SU-DHL-6 (cell line): ENCODE results near the gene SETD4.
"Not testable (repeated sequence)": the region's sequence is repeated elsewhere in the genome, so short reads cannot be mapped to it uniquely, and the experiment has no call there.

Source experiments
- H2AFZ ChIP-seq: fragments of 200-600 bp; sonication (generic); 2 replicates; pipeline ENCODE4 v1.6.1; 2014; ENCODE audit warnings: low read depth, mild to moderate bottlenecking, moderate library complexity, mixed read lengths, antibody characterized with exemption, low read length; ENCODE audit not compliant: severe bottlenecking
- H3F3A ChIP-seq: fragments of 200-600 bp; shearing (Covaris generic); 2 replicates; pipeline ENCODE4 v1.6.0; 2016; ENCODE audit warnings: antibody characterized with exemption, mild to moderate bottlenecking; ENCODE audit not compliant: insufficient read depth
- H3K27ac ChIP-seq: fragments of 200-600 bp; sonication (generic); 2 replicates; pipeline ENCODE4 v1.5.1; 2016; ENCODE audit warnings: low read depth, mild to moderate bottlenecking, low read length, moderate library complexity, mixed read lengths
- H3K27me3 ChIP-seq: fragments of 200-600 bp; sonication (generic), shearing (Covaris generic); 2 replicates; pipeline ENCODE4 v1.6.0; 2014; ENCODE audit warnings: mild to moderate bottlenecking, low read length
- H3K36me3 ChIP-seq: fragments of 200-600 bp; sonication (generic); 2 replicates; pipeline ENCODE4 v1.6.1; 2014; ENCODE audit warnings: mild to moderate bottlenecking, low read length, mixed read lengths
- H3K4me2 ChIP-seq: fragments of 300-600, 200-600 bp; shearing (Covaris generic), sonication (generic); 2 replicates; pipeline ENCODE4 v1.6.0; 2014; ENCODE audit warnings: low read length, low read depth, mild to moderate bottlenecking; ENCODE audit not compliant: poor library complexity, severe bottlenecking
- H3K4me3 ChIP-seq: fragments of 200-600 bp; sonication (generic); 2 replicates; pipeline ENCODE4 v1.5.1; 2014; ENCODE audit warnings: antibody characterized with exemption, low read length, mild to moderate bottlenecking, mixed read lengths; ENCODE audit not compliant: insufficient read depth, poor library complexity, severe bottlenecking
- H3K79me2 ChIP-seq: fragments of 200-600 bp; sonication (generic); 2 replicates; pipeline ENCODE4 v1.6.1; 2014; ENCODE audit warnings: mild to moderate bottlenecking, low read length, moderate library complexity; ENCODE audit not compliant: insufficient read depth
- H3K9ac ChIP-seq: fragments of 200-600 bp; sonication (generic); 2 replicates; pipeline ENCODE4 v1.7.0; 2014; ENCODE audit warnings: mild to moderate bottlenecking, low read length
- H3K9me2 ChIP-seq: fragments of 200-600 bp; sonication (generic); replicated peaks from 2 replicates; pipeline ENCODE4 v1.6.1; 2014; ENCODE audit warnings: low read length; ENCODE audit not compliant: insufficient read depth
- H3K9me3 ChIP-seq: fragments of 200-600 bp; sonication (generic); 2 replicates; pipeline ENCODE4 v1.6.1; 2014; ENCODE audit warnings: low read length, mixed read lengths; ENCODE audit not compliant: insufficient read depth
- H4K20me1 ChIP-seq: fragments of 200-600 bp; sonication (generic); 2 replicates; pipeline ENCODE4 v1.6.1; 2014; ENCODE audit warnings: low read depth, mild to moderate bottlenecking, antibody characterized with exemption, low read length, moderate library complexity, mixed read lengths
- CTCF ChIP-seq: fragments of 200-600 bp; sonication (generic); IDR thresholded peaks from one replicate; pipeline ENCODE4 v1.5.1; 2017; ENCODE audit warnings: antibody characterized with exemption, mild to moderate bottlenecking, low read length, moderate library complexity; ENCODE audit not compliant: insufficient read depth, poor library complexity, severe bottlenecking
- EZH2phosphoT487 ChIP-seq: fragments of 200-600 bp; sonication (generic), shearing (Covaris generic); conservative IDR thresholded peaks from 2 replicates; pipeline ENCODE4 v1.6.1; 2018; ENCODE audit warnings: mild to moderate bottlenecking, antibody characterized with exemption, low read length, moderate library complexity, mixed read lengths

Gene SETD4

DNA sequence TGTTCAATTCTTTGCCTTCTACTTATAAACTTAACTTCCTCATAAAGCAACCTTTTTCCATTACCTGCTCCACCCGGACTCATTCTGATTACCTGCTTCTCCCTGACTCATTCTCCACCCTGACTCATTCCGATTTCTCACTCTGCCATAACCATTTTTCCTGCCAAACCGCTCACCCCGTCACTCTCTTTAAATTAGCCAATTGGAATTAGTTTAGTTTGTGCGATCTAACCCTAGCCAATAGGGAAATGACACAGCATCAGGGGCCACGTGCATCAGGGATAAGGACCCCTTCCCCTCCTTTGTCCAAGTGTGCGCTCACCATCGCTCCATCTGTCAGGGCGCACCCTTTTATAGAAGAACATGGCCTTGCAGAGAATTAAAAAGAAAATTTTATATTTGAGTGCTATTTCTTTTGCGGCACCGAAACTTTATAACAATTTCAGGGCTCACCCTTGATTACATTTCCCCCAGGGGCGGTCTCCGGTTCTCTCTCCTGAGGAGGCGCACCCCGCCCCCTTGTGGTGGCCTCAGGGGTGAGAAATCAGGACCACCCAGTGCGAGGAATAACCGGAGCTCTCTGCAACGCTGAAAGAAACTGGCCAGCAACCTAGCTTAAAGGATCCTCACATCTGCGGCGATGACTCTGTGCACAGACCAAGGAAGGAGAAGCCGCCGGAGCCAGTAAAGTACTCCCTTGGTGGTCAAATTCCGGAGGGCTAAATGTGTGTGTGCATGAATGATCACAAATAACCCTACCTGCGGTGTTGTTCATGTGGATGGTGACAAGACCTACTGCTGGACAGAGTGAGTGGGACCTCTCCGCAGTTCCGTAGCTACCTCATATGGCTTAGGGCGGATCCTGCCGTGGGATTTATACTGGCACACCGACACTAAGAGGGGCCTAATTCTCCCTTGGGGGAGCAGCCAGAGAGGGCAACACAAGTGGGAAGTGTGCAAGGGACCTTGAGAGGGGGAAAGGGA, 44.3 kb upstream of the SETD4 start:
- Histone ChIP-seq H2AFZ (no peak overlapping the region), H3K27ac (no peak overlapping the region), H3K4me3 (no peak overlapping the region), H3K9me3 (no peaks in the 10 kb centered on the region), H3F3A (no peaks in the 10 kb centered on the region), H3K36me3 (no peaks in the 10 kb centered on the region), H4K20me1 (no peaks in the 10 kb centered on the region), H3K9me2 (no peaks in the 10 kb centered on the region), H3K4me2 (no peak overlapping the region), H3K27me3 (no peaks in the 10 kb centered on the region), H3K79me2 (no peaks in the 10 kb centered on the region), H3K9ac (no peak overlapping the region)
- peak; percentile 24 for TF ChIP-seq CTCF
- no peak for TF ChIP-seq EZH2phosphoT487

GRCh38 chr21:36103434-36103833, 43.1 kb upstream of the SETD4 start:
- no peaks in the 10 kb centered on the region for H3K9me2 ChIP-seq
- TF ChIP-seq CTCF (no peak), EZH2phosphoT487 (no peak)
- H3K9ac ChIP-seq: no peak overlapping the region
- no peak overlapping the region for H2AFZ ChIP-seq
- H3K36me3 ChIP-seq: no peaks in the 10 kb centered on the region
- no peak overlapping the region for H3K27ac ChIP-seq
- no peaks in the 10 kb centered on the region for H3F3A ChIP-seq
- no peak overlapping the region for H3K4me2 ChIP-seq
- no peak overlapping the region for H3K4me3 ChIP-seq
- H4K20me1 ChIP-seq: no peaks in the 10 kb centered on the region
- no peaks in the 10 kb centered on the region for H3K9me3 ChIP-seq
- H3K27me3 ChIP-seq: no peaks in the 10 kb centered on the region
- no peaks in the 10 kb centered on the region for H3K79me2 ChIP-seq

DNA sequence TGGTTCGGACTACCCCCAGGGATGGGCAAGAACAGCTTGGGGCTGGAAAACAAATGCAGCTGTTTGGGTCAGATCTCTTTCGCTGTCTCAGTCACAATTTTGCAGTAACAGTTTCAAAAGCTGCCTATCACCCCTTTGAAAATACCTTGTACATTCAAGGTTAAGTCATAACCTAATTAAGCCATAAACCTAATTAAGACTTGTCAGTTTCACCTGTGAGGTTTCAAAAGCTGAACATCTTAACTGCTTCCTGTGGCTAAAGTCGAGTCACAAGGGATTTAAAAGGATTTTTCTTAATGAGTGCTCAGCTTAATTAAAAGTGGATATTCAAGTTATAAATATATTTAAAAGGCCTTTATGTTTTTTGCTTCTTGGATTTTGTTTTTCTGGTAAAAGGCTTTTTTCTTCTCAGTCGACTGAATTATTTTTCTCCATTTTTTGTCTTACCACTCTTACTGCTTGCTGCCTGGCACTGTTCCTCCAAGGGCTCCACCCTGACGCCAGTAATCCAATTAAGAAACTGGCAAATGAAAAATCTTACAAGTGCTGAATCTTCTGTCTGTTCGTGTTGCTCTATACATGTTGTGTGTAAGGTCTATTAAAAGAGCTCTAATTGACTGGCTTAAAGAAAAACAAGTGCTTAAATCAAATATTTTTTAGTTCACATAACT, 40.8 kb upstream of the SETD4 start:
- no peaks in the 10 kb centered on the region for H3K9me3 ChIP-seq
- no peak overlapping the region for H3K27ac ChIP-seq
- no peaks in the 10 kb centered on the region for H3F3A ChIP-seq
- no peak for TF ChIP-seq EZH2phosphoT487
- no peak for TF ChIP-seq CTCF
- no peaks in the 10 kb centered on the region for H3K79me2 ChIP-seq
- no peaks in the 10 kb centered on the region for H4K20me1 ChIP-seq
- no peaks in the 10 kb centered on the region for H3K27me3 ChIP-seq
- H3K36me3 ChIP-seq: no peaks in the 10 kb centered on the region
- H3K9ac ChIP-seq: no peak overlapping the region
- no peaks in the 10 kb centered on the region for H3K9me2 ChIP-seq
- no peak overlapping the region for H3K4me3 ChIP-seq
- H2AFZ ChIP-seq: no peak overlapping the region
- no peak overlapping the region for H3K4me2 ChIP-seq

- not testable (repeated sequence) for H3K9me3 ChIP-seq, H3K4me3 ChIP-seq, H3K79me2 ChIP-seq, H3K9me2 ChIP-seq, H3K27me3 ChIP-seq, H4K20me1 ChIP-seq, H2AFZ ChIP-seq, H3F3A ChIP-seq, H3K36me3 ChIP-seq, H3K4me2 ChIP-seq, H3K9ac ChIP-seq, H3K27ac ChIP-seq
Observed at GRCh38 chr21:36099695-36100211, 39.4 kb upstream of the SETD4 start.
